ENCODE measurements around the gene JKAMP. TPM values are rescaled to one million over a fixed set of nuclear protein-coding genes. Genes with fewer than 3 reads are reported as not detected.

Gene JKAMP
- total RNA-seq, 1 donor from 2014 or later = 34.4 TPM

GRCh38 chr14:59450716-59451115 is 33.6 kb upstream of the JKAMP start:
- H3K4me1 ChIP-seq = no peaks in the 10 kb centered on the region
- H3K27me3 ChIP-seq = no peaks in the 10 kb centered on the region
- H3K27ac ChIP-seq = no peak overlapping the region
- no peak for DNase-seq
- no peak for ATAC-seq
- H3K36me3 ChIP-seq = no peaks in the 10 kb centered on the region
- intact Hi-C loops (cut with DNase I) = no loop called here
- no peak overlapping the region for H3K4me3 ChIP-seq
- no peaks in the 10 kb centered on the region for H3K9me3 ChIP-seq
- no peak for TF ChIP-seq CTCF (IDR thresholded peaks at IDR 0.05)

- no peak for ATAC-seq
Observed at GRCh38 chr14:59451849-59452248, 32.5 kb upstream of the JKAMP start.

GRCh38 chr14:59454139-59454538 is 30.2 kb upstream of the JKAMP start:
- ATAC-seq (no peak), DNase-seq (no peak)
- TF ChIP-seq CTCF (IDR thresholded peaks at IDR 0.05) = no peak
- no peak overlapping the region for H3K27ac ChIP-seq
- H3K36me3 ChIP-seq = no peaks in the 10 kb centered on the region
- intact Hi-C loops (cut with DNase I) = no loop called here
- H3K27me3 ChIP-seq = no peaks in the 10 kb centered on the region
- no peaks in the 10 kb centered on the region for H3K4me1 ChIP-seq
- H3K4me3 ChIP-seq = no peak overlapping the region
- H3K9me3 ChIP-seq = no peaks in the 10 kb centered on the region

More at GRCh38 chr14:59451849-59452248, 32.5 kb upstream of the JKAMP start:
- no peaks in the 10 kb centered on the region for H3K4me1 ChIP-seq
- no peak overlapping the region for H3K4me3 ChIP-seq
- no peak for DNase-seq
- H3K27ac ChIP-seq = no peak overlapping the region
- no peaks in the 10 kb centered on the region for H3K36me3 ChIP-seq
- intact Hi-C loops (cut with DNase I) = no loop called here
- no peaks in the 10 kb centered on the region for H3K9me3 ChIP-seq
- no peaks in the 10 kb centered on the region for H3K27me3 ChIP-seq
- TF ChIP-seq CTCF (IDR thresholded peaks at IDR 0.05) = no peak

- no peak for TF ChIP-seq CTCF (IDR thresholded peaks at IDR 0.05)
- H3K4me1 ChIP-seq = no peaks in the 10 kb centered on the region
- H3K27ac ChIP-seq = no peak overlapping the region
- intact Hi-C loops (cut with DNase I) = no loop called here
- ATAC-seq = no peak
- no peak overlapping the region for H3K4me3 ChIP-seq
- no peaks in the 10 kb centered on the region for H3K36me3 ChIP-seq
- no peaks in the 10 kb centered on the region for H3K27me3 ChIP-seq
- no peaks in the 10 kb centered on the region for H3K9me3 ChIP-seq
- DNase-seq = no peak
Observed at GRCh38 chr14:59455411-59455810, 28.9 kb upstream of the JKAMP start.

- intact Hi-C loops (cut with DNase I) = no loop called here
- no peaks in the 10 kb centered on the region for H3K36me3 ChIP-seq
- TF ChIP-seq CTCF (IDR thresholded peaks at IDR 0.05) = no peak
- no peaks in the 10 kb centered on the region for H3K27me3 ChIP-seq
- no peaks in the 10 kb centered on the region for H3K9me3 ChIP-seq
- ATAC-seq (no peak), DNase-seq (no peak)
- no peaks in the 10 kb centered on the region for H3K4me1 ChIP-seq
- H3K27ac ChIP-seq = no peak overlapping the region
- H3K4me3 ChIP-seq = no peak overlapping the region
Observed at GRCh38 chr14:59458486-59458885, 25.8 kb upstream of the JKAMP start.

GRCh38 chr14:59460378-59460777 is 23.9 kb upstream of the JKAMP start:
- intact Hi-C loops (cut with DNase I) = no loop called here
- DNase-seq (no peak), ATAC-seq (no peak)
- TF ChIP-seq CTCF (IDR thresholded peaks at IDR 0.05) = no peak
- H3K27me3 ChIP-seq = no peaks in the 10 kb centered on the region
- no peak overlapping the region for H3K27ac ChIP-seq
- no peaks in the 10 kb centered on the region for H3K36me3 ChIP-seq
- no peaks in the 10 kb centered on the region for H3K9me3 ChIP-seq
- peaks cover 7% of the 10 kb centered on the region for H3K4me1 ChIP-seq
- H3K4me3 ChIP-seq = no peak overlapping the region
